Measurements from ENCODE around the gene IGF2BP2.

IGF2BP2 gene

GRCh38 chr3:185756477-185756876 lies 68.4 kb downstream of the IGF2BP2 start:
- Mint-ChIP-seq H3K36me3 (peaks cover 0 to 3% of the 10 kb centered on the region in 2 donors), H3K4me1 (no peaks in the 10 kb centered on the region), H3K27ac (no peak overlapping the region), H3K4me3 (no peak overlapping the region), H3K27me3 (peaks cover 0 to 11% of the 10 kb centered on the region in 2 donors), H3K9me3 (peaks cover 5 to 9% of the 10 kb centered on the region in 2 donors)
- DNase-seq (no peak), ATAC-seq (replicated peaks) (no peak)

GRCh38 chr3:185754920-185755319 lies 69.9 kb downstream of the IGF2BP2 start:
- Mint-ChIP-seq H3K4me3 (no peak overlapping the region), H3K36me3 (peaks cover 0 to 3% of the 10 kb centered on the region in 2 donors), H3K4me1 (no peaks in the 10 kb centered on the region), H3K27me3 (no peaks in the 10 kb centered on the region), H3K9me3 (peaks cover 5 to 9% of the 10 kb centered on the region in 2 donors), H3K27ac (no peak overlapping the region)
- no peak for DNase-seq
- ATAC-seq (replicated peaks): no peak

GRCh38 chr3:185753354-185753753 lies 71.5 kb downstream of the IGF2BP2 start:
- H3K4me3 Mint-ChIP-seq: no peak overlapping the region
- DNase-seq (no peak), ATAC-seq (replicated peaks) (no peak)
- H3K36me3 Mint-ChIP-seq: peaks cover 0 to 3% of the 10 kb centered on the region in 2 donors
- no peaks in the 10 kb centered on the region for H3K27me3 Mint-ChIP-seq
- peaks cover 5 to 9% of the 10 kb centered on the region in 2 donors for H3K9me3 Mint-ChIP-seq
- no peak overlapping the region for H3K27ac Mint-ChIP-seq
- H3K4me1 Mint-ChIP-seq: no peaks in the 10 kb centered on the region

- peaks cover 9 to 16% of the 10 kb centered on the region in 2 donors for H3K4me1 Mint-ChIP-seq
- no peaks in the 10 kb centered on the region for H3K27me3 Mint-ChIP-seq
- peaks cover 0 to 3% of the 10 kb centered on the region in 2 donors for H3K36me3 Mint-ChIP-seq
- DNase-seq (no peak), ATAC-seq (replicated peaks) (no peak)
- no peak overlapping the region for H3K27ac Mint-ChIP-seq
- H3K4me3 Mint-ChIP-seq: no peak overlapping the region
- peaks cover 5 to 6% of the 10 kb centered on the region in 2 donors for H3K9me3 Mint-ChIP-seq
Measured at GRCh38 chr3:185750702-185751101, 74.1 kb downstream of the IGF2BP2 start.

- Mint-ChIP-seq H3K27ac (no peak overlapping the region), H3K4me1 (peaks cover 15 to 23% of the 10 kb centered on the region in 2 donors), H3K4me3 (no peak overlapping the region), H3K9me3 (peaks cover 5% of the 10 kb centered on the region in 2 donors), H3K27me3 (no peaks in the 10 kb centered on the region), H3K36me3 (peaks cover 0 to 3% of the 10 kb centered on the region in 2 donors)
- DNase-seq (no peak), ATAC-seq (replicated peaks) (no peak)
Measured at GRCh38 chr3:185750015-185750414, 74.8 kb downstream of the IGF2BP2 start.

- H3K4me3 Mint-ChIP-seq: no peak overlapping the region
- no peak for DNase-seq
- H3K27ac Mint-ChIP-seq: no peak overlapping the region
- no peak for ATAC-seq (replicated peaks)
- peaks cover 19 to 31% of the 10 kb centered on the region in 2 donors for H3K4me1 Mint-ChIP-seq
- no peaks in the 10 kb centered on the region for H3K36me3 Mint-ChIP-seq
- H3K9me3 Mint-ChIP-seq: no peaks in the 10 kb centered on the region
- H3K27me3 Mint-ChIP-seq: no peaks in the 10 kb centered on the region
Measured at GRCh38 chr3:185746470-185746869, 78.4 kb downstream of the IGF2BP2 start.

GRCh38 chr3:185744997-185745843 lies 79.6 kb downstream of the IGF2BP2 start:
- H3K27ac Mint-ChIP-seq: no peak overlapping the region
- peak overlapping the region in 1 of 2 donors; percentile 21 for H3K4me3 Mint-ChIP-seq
- no peaks in the 10 kb centered on the region for H3K9me3 Mint-ChIP-seq
- peak; percentile 80 for ATAC-seq (replicated peaks)
- H3K4me1 Mint-ChIP-seq: peaks cover 19 to 31% of the 10 kb centered on the region in 2 donors
- H3K36me3 Mint-ChIP-seq: no peaks in the 10 kb centered on the region
- no peaks in the 10 kb centered on the region for H3K27me3 Mint-ChIP-seq
- DNase-seq: no peak

- no peak overlapping the region for H3K4me3 Mint-ChIP-seq
- peaks cover 17 to 23% of the 10 kb centered on the region in 2 donors for H3K4me1 Mint-ChIP-seq
- H3K27me3 Mint-ChIP-seq: no peaks in the 10 kb centered on the region
- no peak for DNase-seq
- no peaks in the 10 kb centered on the region for H3K36me3 Mint-ChIP-seq
- ATAC-seq (replicated peaks): no peak
- H3K9me3 Mint-ChIP-seq: no peaks in the 10 kb centered on the region
- no peak overlapping the region for H3K27ac Mint-ChIP-seq
Measured at GRCh38 chr3:185741586-185741985, 83.3 kb downstream of the IGF2BP2 start.

- H3K27me3 Mint-ChIP-seq: no peaks in the 10 kb centered on the region
- ATAC-seq (replicated peaks) (peak; percentile 12 to 25), DNase-seq (no peak)
- H3K27ac Mint-ChIP-seq: no peak overlapping the region
- H3K36me3 Mint-ChIP-seq: no peaks in the 10 kb centered on the region
- no peaks in the 10 kb centered on the region for H3K9me3 Mint-ChIP-seq
- H3K4me1 Mint-ChIP-seq: peaks cover 5 to 9% of the 10 kb centered on the region in 2 donors
- no peak overlapping the region for H3K4me3 Mint-ChIP-seq
Measured at GRCh38 chr3:185740133-185740532, 84.7 kb downstream of the IGF2BP2 start.

GRCh38 chr3:185739264-185739701 lies 85.6 kb downstream of the IGF2BP2 start:
- H3K27me3 Mint-ChIP-seq: no peaks in the 10 kb centered on the region
- H3K4me1 Mint-ChIP-seq: peaks cover under 1 to 1% of the 10 kb centered on the region in 2 donors
- H3K4me3 Mint-ChIP-seq: no peak overlapping the region
- DNase-seq (no peak), ATAC-seq (replicated peaks) (no peak)
- no peaks in the 10 kb centered on the region for H3K9me3 Mint-ChIP-seq
- no peaks in the 10 kb centered on the region for H3K36me3 Mint-ChIP-seq
- H3K27ac Mint-ChIP-seq: no peak overlapping the region

GRCh38 chr3:185737740-185738680 lies 86.8 kb downstream of the IGF2BP2 start:
- Mint-ChIP-seq H3K27me3 (no peaks in the 10 kb centered on the region), H3K36me3 (no peaks in the 10 kb centered on the region), H3K27ac (no peak overlapping the region), H3K9me3 (no peaks in the 10 kb centered on the region), H3K4me1 (no peaks in the 10 kb centered on the region), H3K4me3 (no peak overlapping the region)
- no peak for DNase-seq
- ATAC-seq (replicated peaks): no peak

GRCh38 chr3:185737020-185737419 lies 87.8 kb downstream of the IGF2BP2 start:
- Mint-ChIP-seq H3K4me3 (no peak overlapping the region), H3K27ac (no peak overlapping the region), H3K4me1 (peaks cover 0 to under 1% of the 10 kb centered on the region in 2 donors), H3K9me3 (no peaks in the 10 kb centered on the region), H3K36me3 (no peaks in the 10 kb centered on the region), H3K27me3 (no peaks in the 10 kb centered on the region)
- ATAC-seq (replicated peaks) (no peak), DNase-seq (no peak)

GRCh38 chr3:185734725-185735096 lies 90.1 kb downstream of the IGF2BP2 start:
- ATAC-seq (replicated peaks): no peak
- Mint-ChIP-seq H3K27ac (no peak overlapping the region), H3K4me3 (no peak overlapping the region), H3K27me3 (no peaks in the 10 kb centered on the region), H3K4me1 (peaks cover 0 to 2% of the 10 kb centered on the region in 2 donors), H3K36me3 (no peaks in the 10 kb centered on the region), H3K9me3 (no peaks in the 10 kb centered on the region)
- DNase-seq: no peak

- H3K9me3 Mint-ChIP-seq: no peaks in the 10 kb centered on the region
- H3K4me1 Mint-ChIP-seq: peaks cover 0 to 2% of the 10 kb centered on the region in 2 donors
- no peaks in the 10 kb centered on the region for H3K36me3 Mint-ChIP-seq
- no peaks in the 10 kb centered on the region for H3K27me3 Mint-ChIP-seq
- H3K27ac Mint-ChIP-seq: no peak overlapping the region
- peak; percentile 55 to 62 for ATAC-seq (replicated peaks)
- H3K4me3 Mint-ChIP-seq: no peak overlapping the region
- no peak for DNase-seq
Measured at GRCh38 chr3:185733980-185734724, 90.7 kb downstream of the IGF2BP2 start.

Data from stimulated activated naive B cell treated with anti-CD40 and anti-IgM and Interleukin-4, amounts not matched to agents 10 μg/mL and 1 μg/mL and 100 μg/mL, for 72 hours (primary cell).